Progenitor cell of endocrine pancreas (in vitro differentiated cells): ENCODE data around the gene GPR26. TPM values are rescaled to one million over a fixed set of nuclear protein-coding genes. Genes with fewer than 3 reads are reported as not detected.

Experiments used
- DNase-seq: peaks from one replicate; pipeline ENCODE4 v3.0.0; 2021; ENCODE audit warnings: low spot score; ENCODE audit not compliant: unreplicated experiment
- H3K27ac Mint-ChIP-seq: 2 replicates; pipeline ENCODE4 v1.8.0; 2021; ENCODE audit warnings: mild to moderate bottlenecking, moderate library complexity, mixed read lengths
- H3K27me3 Mint-ChIP-seq: 2 replicates; pipeline ENCODE4 v1.8.0; 2021; ENCODE audit warnings: mixed read lengths
- H3K36me3 Mint-ChIP-seq: 2 replicates; pipeline ENCODE4 v1.8.0; 2022; ENCODE audit warnings: mixed read lengths; ENCODE audit not compliant: insufficient read depth
- H3K4me1 Mint-ChIP-seq: 2 replicates; pipeline ENCODE4 v1.8.0; 2021; ENCODE audit warnings: low read depth, mixed read lengths
- H3K4me3 Mint-ChIP-seq: 2 replicates; pipeline ENCODE4 v1.8.0; 2021; ENCODE audit warnings: low read depth, mild to moderate bottlenecking, moderate library complexity, mixed read lengths
- H3K9me3 Mint-ChIP-seq: 2 replicates; pipeline ENCODE4 v1.8.0; 2021; ENCODE audit warnings: low read depth, mixed read lengths
- CTCF ChIP-seq: fragments of 200-600 bp; sonication (generic); IDR thresholded peaks from one replicate; pipeline ENCODE4 v1.5.0; 2021; ENCODE audit warnings: antibody characterized with exemption, mild to moderate bottlenecking; ENCODE audit not compliant: unreplicated experiment
- long read RNA-seq: library from polyadenylated mRNA; unstranded; transcript quantifications from one replicate; pipeline ENCODE4 v2.0.0, GENCODE V29; 2020
- total RNA-seq: library from RNA; stranded (reverse); gene quantifications from 2 replicates; pipeline ENCODE4 v1.2.1, GENCODE V29; 2021

The GPR26 gene
- not detected in 2 replicates for total RNA-seq
- long read RNA-seq, result 0 reads

GRCh38 chr10:123666318-123667236 is at the start of gene GPR26:
GPR26 (plus strand) TSS chr10:123666355; CDS start chr10:123666408, 53 bp downstream.
- Mint-ChIP-seq H3K27me3 (peaks cover 88% of the 10 kb centered on the region), H3K4me1 (no peaks in the 10 kb centered on the region), H3K9me3 (no peaks in the 10 kb centered on the region), H3K4me3 (no peak within 1 kb of the TSS), H3K36me3 (no peaks in the 10 kb centered on the region), H3K27ac (no peak within 1 kb of the TSS)
- TF ChIP-seq CTCF, result no peak
- DNase-seq, result peak; percentile 19

GRCh38 chr10:123618224-123618623 is 47.9 kb upstream of the GPR26 start:
- no peak for TF ChIP-seq CTCF
- Mint-ChIP-seq H3K4me3 (no peak overlapping the region), H3K36me3 (no peaks in the 10 kb centered on the region), H3K9me3 (no peaks in the 10 kb centered on the region), H3K27me3 (peaks cover 28% of the 10 kb centered on the region), H3K4me1 (no peaks in the 10 kb centered on the region), H3K27ac (no peak overlapping the region)
- no peak for DNase-seq

GRCh38 chr10:123619067-123619855 is 46.9 kb upstream of the GPR26 start:
- H3K27ac Mint-ChIP-seq, result no peak overlapping the region
- DNase-seq, result no peak
- H3K4me3 Mint-ChIP-seq, result no peak overlapping the region
- H3K4me1 Mint-ChIP-seq, result no peaks in the 10 kb centered on the region
- no peaks in the 10 kb centered on the region for H3K9me3 Mint-ChIP-seq
- H3K27me3 Mint-ChIP-seq, result peaks cover 31% of the 10 kb centered on the region
- no peaks in the 10 kb centered on the region for H3K36me3 Mint-ChIP-seq
- no peak for TF ChIP-seq CTCF

- Mint-ChIP-seq H3K36me3 (no peaks in the 10 kb centered on the region), H3K4me1 (no peaks in the 10 kb centered on the region), H3K4me3 (no peak overlapping the region), H3K27ac (no peak overlapping the region), H3K9me3 (no peaks in the 10 kb centered on the region), H3K27me3 (peaks cover 35% of the 10 kb centered on the region)
- TF ChIP-seq CTCF, result no peak
- DNase-seq, result no peak
These were observed 45.5 kb upstream of the GPR26 start for GRCh38 chr10:123620621-123621020.

GRCh38 chr10:123621492-123621891 is 44.7 kb upstream of the GPR26 start:
- DNase-seq, result no peak

More at GRCh38 chr10:123621492-123621891, 44.7 kb upstream of the GPR26 start:
- Mint-ChIP-seq H3K9me3 (no peaks in the 10 kb centered on the region), H3K27me3 (peaks cover 37% of the 10 kb centered on the region), H3K4me1 (no peaks in the 10 kb centered on the region), H3K4me3 (no peak overlapping the region), H3K36me3 (no peaks in the 10 kb centered on the region), H3K27ac (no peak overlapping the region)
- TF ChIP-seq CTCF, result no peak
